ENCODE measurements around the gene ATG4B.
"Not testable (repeated sequence)": the region's sequence is repeated elsewhere in the genome, so short reads cannot be mapped to it uniquely, and the experiment has no call there.

The ATG4B gene

DNA sequence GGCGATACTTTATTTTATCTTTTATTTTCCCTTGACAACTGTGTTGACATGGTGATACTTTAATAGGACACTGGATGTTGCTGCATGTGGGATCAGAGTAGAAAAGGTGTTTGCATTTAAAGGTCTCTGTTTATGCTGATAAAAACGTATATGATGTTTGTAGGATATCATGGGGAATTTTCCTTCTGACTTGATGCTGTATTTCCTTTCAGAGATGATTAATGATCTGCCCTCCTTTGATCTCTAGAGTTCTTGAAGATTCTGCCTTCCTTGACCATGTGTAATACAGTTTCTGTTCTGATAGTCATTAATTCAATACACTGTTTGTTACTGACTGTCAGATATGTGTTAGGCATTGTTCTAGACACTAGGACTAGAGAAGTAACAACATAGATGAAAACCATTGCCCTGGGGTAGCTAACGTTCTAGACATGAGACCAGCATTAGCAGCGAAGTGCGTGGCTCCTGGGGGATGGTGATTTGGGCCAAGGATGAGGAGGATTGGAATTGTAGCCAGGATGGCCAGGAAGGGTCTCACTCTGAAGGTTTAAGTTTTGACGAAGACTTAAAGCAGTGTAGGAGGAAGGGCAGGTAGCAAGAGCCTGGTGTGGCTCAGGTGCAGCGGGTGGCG is 2.8 kb downstream of the ATG4B start:
- DNase-seq, result no peak

DNA sequence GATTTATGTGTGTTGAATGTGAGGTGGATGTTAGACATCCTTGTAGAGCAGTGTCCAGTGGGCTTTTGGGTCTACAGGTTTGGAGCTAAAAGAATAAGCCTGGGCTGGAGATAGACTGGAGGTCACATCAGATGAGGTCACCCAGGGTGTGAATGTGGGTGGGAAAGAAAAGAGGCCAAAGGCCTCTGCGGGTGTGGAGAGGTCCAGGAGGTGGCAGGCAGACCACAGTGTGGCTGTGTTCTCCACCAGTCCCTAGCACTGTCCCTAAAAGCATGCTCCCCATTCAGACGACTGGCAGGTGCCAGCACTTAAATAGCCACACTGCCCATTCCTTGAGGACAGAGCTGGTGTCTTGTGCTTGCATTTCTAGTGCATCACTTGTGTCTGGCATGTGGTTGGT is 4.1 kb downstream of the ATG4B start:
- no peak for DNase-seq

DNA sequence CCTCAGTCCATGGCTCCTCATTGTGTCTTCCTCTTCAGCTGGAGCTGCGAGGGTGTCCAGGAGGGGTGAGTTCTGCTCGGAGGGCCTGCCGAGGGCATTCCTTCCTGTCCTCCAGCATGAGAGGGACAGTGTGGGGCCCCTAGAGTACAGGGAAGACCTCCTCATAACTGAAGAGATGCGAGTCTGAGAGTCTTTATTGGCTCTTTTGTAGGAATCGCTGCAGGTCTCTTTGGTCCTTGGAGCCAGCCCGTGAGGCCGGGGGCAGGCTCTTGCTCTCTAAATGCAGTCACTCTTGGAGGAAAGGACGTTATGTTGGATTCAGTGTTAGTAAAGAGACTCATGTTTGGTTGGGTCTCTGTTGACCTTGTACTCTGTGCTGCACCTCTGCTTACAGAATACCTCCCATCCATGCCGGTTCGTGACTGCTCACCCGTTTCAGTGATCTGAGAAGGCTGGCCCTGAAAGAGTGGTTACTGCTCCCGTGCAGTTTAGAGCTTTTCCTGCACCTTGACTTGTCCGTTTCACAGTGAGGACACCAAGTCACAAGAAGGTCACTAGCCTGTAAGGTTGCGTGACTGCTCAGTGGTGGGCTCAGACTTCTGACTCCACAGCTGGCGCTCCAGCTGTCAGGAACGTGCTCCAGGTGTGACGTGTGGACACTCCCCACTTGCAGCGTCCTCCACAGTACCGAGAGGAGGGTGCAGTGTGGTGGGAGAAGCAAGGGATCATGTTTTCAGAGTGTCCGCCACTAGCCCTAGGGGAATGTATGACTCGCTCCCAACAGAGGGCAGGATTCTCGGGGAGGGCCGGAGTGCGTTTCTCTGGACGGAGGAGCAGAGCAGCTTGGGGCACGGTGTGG is 7.8 kb downstream of the ATG4B start:
- DNase-seq, result no peak

DNA sequence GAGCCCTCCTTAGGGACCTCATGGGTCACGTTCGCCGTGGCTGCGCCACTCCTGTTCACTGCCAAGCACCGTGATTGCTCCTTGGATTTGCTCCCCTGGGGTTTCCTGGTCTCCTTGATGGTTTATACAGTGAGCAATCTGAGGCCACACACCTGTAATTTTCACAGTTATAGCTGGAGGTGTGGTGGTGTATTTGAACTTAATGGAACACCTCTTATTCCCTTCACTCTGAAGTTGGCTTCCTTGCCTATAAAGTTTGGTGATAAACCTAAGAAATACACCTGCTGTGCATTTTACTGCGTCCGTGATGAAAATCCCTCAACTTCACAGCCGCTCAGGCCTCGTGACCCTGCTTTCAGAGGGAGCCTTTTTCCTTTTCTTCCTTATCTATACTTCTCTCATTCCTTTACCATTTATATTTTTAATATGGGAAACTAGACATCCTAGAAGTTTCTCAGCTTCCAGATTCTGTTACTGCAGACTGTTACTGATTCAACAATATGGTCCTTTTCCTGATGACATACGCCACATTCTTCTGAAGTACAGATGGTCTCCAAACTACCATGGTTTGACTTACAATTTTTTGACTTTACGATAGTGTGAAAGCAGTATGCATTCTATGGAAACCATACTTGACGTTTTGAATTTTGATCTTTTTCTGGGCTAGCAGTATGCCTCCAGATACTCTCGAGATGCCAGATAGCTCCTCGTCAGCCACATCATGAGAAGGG is 8.6 kb downstream of the ATG4B start:
- DNase-seq, result no peak

DNA sequence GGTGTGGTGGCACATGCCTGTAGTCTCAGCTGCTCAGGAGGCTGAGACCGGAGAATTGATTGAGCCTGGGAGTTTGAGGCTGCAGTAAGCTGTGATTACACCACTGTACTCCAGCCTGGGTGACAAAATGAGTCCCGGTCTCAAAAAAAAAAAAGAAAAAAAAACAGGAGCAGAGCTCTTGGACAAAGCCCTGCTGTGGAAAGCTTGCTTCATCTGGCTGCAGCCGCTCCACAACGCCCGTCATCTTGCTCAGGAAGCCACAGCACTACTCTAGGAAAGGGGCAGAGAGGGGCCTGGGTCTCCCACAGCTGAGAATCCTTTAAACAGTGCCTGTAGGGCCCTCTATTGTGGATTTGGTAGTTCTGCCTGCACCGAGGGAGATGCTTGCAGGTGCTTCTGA is 11.0 kb downstream of the ATG4B start:
- DNase-seq, result no peak

DNA sequence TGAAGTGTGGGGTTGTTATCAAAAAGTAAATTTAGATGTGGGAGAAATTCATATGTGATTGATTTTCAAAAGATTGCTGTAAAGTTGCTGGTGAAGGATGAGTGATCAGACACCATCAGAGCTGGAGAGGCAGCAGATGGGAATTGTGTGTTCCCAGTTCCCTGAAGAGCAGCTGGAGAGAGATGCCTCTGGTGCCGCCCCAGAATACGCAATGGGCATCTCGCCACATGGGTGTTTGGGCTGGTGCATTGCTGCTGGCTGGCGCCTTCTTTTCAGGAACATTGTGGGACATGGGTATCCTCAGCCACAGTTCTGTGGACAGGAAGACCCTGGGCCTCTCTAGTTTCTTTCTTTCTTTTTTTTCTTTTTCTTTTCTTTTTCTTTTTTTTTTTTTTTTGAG is 11.9 kb downstream of the ATG4B start:
- no peak for DNase-seq

DNA sequence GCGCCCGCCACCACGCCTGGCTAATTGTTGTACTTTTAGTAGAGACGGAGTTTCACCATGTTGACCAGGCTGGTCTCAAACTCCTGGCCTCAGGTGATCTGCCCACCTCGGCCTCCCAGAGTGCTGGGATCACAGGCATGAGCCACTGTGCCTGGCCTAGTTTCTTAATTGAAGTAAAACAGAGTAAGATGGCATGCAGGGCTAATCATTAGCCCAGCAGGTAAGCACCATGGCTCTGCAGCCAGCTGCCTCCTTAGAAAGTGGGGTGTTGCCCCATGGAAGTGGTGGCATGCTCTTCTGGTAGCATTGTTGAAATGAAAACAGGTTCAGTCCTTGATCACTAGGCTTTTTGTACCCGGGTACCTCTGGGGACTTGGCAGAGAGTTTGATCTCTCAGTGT is 12.4 kb downstream of the ATG4B start:
- DNase-seq, result no peak

DNA sequence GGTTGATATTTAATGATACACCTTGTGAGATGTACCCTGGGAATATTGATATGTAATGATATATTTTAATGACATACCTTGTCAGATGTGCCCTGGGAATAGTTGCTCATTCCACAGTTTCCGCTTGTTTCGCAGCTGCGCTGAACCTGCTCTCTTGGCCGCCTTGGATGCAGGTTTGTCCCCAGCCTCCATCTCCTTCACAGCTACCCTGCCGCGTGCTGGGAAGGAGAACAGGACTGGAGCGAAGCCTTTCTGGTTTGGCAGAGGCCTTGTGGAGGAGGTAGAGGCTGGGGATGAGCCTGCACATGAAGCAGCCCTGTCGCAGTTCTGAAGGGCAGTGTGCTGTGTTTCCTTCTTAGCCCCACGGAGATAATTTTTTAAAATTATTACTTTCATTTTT is 14.6 kb downstream of the ATG4B start:
- DNase-seq, result no peak

DNA sequence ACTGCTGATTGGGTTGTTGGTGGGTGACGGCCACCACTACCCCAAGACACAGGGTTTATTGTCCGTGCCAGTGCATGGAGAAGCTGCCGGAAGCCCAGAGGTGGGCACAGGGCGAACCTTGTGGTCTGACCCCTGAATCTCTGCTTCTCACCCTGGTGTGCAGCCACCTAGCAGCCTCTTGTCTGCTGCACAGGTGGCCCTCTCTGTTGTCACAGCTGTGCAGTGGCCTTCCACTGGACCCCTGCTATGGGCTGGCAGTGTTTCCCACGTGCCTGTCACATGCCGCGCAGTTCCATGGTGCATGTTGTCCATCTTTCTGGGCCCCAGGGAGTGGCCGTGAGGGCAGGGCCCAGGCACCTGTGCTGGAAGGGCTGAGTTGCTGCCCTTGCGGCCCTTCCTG is 15.2 kb downstream of the ATG4B start:
- DNase-seq, result no peak

DNA sequence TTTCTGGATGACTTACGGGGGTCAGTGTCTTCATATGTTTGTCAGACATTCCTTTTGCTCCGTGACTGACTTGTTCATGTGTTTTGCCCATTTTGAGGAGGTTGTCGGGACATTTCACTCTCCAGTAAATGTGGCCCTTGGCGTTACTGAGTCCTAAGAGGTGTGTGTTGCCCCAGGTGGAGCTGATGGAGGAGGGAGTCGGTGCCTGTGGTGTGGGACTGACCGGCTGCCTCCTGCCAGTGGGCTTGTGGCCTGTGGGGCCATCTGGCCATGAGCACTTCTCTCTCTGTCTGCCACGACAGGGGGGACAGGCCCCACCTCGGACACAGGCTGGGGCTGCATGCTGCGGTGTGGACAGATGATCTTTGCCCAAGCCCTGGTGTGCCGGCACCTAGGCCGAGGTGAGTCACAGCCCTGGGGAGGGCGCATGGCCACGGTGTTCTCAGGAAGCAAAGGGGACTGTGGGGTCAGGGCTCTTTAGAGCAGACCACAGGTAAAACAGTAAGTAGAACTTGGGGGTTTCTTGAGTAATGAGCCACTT is 15.8 kb downstream of the ATG4B start:
- no peak for DNase-seq

DNA sequence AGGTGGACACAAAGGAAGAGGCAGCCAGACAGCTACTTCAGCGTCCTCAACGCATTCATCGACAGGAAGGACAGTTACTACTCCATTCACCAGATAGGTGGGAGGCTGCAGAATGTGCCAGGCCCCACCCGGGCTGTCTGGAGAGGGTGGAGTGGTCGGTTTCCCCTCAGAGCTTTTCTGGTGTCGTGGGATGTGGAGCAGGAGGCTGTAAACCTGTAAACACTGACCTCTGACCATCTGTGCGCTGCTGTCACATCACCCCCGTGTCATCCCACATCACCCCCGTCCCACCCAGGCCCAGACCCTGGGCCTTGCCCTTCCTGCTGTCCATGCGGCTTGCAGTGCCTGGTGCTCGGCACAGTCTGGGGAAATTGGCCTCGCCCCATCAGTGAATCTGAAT is 17.1 kb downstream of the ATG4B start:
- no peak for DNase-seq

DNA sequence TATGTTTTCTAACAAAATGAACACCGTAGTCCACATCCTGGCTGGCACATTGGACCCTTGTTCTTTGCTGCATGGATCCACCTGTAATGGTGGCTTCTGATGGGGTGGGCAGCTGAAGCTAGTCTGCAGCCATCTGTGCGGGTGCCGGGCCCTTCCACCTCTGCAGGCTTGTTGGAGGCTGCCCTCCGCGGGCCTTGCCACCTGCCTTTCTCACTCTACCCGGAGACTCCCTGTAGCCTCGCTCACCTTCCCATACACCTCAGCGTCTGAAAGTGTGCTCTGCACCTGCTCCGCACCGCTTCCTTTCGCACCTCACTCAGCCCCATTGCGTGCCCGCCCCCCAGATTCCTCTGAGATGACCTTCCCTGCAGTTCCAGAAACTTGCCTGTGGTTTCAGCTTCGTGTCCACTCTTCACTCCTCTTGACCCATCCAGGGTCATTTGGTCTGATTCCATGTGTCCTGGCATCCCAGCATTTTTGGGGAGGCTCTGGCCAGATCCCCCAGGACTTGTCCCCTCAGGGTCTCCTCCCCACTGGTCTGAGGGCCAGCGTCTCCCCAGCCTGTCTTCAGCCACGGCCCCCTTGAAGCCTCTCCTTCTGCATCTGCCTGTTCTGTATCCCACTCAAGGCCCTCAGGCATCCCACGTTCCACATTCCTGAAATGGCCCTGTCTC is 18.2 kb downstream of the ATG4B start:
- no peak for DNase-seq

DNA sequence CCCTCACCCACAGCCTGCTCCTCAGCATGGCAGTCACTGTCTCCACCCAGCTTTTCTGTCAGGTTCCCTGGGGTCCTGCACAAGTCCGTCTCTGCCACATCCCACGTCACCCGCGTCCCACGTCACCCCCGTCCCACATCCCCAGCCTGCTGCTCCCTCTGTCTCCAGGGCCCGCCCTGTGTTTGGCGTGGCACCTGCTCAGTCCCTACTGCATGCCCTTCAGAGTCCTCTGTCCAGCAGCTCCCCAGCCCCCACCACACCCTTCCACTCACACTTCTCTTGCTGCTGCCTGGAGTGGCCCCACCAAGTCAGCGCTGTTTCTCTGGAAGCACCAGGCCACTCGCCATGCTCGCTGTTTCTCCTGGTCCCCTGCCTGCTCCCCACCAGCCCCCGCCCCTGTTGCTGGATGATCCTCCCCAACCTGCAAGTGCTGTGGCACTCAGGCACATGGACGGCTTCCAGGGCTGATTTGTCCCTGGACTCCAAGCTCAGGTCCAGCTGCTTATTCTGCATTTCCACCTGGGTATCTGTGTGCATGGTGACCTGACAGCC is 18.8 kb downstream of the ATG4B start:
- DNase-seq, result no peak

DNA sequence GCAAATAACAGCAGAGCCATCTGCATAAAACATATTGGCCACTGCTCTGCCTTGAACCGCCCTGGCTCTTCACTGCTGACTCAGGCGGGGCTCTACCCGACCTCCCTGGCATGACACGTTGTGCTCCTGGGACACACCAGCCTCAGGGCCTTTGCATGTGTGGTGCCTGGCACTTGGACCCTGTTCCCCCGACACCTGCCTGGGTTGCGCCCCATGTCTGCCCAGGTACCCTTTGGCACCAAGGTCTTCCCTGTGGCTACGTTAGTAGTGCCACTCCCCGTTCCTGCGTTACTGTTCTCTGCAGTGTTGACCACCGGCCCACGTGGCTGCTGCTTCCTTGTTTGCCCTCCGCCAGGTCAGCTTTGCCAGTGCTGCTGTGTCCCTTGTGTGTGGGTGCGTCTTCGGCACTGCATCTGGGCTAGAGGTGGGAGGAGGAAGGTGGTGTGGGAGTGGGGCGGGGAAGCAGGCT is 20.3 kb downstream of the ATG4B start:
- no peak for DNase-seq

DNA sequence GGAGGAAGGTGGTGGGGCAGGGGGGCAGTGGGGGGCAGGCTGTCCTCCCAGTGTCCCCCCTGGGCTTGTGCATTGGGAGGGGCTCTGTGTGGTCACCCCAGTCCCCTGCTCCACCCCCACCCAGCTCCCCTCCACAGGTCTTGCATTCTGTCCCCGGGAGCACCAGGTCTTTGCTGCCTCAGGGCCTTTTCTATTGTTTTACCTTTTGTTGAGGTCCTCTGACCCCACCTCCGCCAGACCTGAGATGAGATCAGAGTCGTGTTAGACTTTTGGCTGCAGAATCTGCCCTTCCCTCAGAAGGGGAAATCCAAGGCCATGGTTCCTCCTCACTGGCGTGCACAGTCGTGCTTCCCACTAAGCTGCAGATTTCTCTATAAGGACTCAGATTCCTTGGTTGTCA is 20.8 kb downstream of the ATG4B start:
- no peak for DNase-seq

DNA sequence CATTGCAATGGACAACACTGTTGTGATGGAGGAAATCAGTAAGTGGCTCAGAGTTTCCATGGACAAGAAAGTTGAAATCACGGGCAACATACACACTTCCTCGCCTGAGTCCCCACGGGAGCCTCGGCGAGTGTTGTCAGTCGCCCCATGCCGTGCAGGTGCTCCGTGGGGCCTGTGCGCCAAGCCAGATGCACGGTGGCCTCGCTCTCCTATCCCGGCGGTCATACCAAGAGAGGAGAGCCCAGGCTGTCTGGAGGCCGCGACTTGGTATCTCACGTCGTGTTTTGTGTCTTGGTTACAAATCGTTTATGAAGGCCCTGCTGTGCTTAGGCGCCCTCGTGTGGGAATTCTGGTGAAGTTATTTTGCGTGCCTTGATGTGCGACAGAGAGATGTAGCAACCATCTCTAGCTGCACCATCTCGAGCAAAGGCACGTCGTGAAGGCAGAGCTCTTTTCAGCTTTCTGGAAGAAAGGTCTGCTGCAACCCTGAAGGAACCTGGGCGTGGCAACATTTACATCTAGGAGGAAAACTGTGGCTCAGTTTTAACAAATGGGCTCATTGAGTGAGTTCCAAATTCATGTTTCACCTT is 21.8 kb downstream of the ATG4B start:
- DNase-seq, result no peak

DNA sequence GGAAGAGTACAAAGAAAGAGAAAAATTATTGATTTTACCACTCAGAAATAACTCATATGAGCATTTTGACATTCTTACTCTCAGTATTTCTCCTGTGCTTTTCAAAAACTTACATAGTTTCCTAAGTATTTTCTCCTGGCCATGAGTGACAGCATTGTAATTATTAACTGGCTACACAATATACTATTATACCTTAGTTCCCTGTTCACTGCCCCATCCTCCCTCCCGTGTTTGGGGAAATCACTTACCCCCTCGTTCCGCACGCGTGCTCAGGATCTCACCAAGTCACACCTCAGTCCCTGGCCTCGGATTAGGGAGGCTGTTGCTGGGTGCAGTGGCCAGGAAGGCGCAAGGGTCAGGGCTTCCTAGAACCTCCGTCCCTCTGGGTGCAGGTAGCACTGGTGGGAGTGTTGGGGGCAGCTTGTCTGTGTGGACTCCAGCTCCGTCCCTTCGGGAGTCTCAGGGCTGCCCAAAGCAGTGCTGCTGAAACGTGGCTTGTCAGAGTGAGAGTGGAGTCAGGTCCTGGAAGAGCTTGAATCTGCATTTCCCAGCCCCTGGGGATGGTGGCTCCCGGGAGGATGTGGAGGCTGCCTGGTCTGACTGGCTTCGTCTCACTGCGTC is 23.2 kb downstream of the ATG4B start:
- DNase-seq, result no peak

DNA sequence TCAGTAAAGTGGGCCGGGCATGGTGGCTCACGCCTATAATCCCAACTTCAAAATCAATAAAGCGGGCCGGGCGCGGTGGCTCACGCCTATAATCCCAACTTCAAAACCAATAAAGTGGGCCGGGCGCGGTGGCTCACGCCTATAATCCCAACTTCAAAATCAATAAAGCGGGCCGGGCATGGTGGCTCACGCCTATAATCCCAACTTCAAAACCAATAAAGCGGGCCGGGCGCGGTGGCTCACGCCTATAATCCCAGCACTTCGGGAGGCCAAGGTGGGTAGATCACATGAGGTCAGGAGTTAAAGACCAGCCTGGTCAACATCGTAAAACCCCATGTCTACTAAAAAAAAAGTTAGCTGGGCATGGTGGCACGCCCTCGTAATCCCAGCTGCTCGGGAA is 25.2 kb downstream of the ATG4B start:
- DNase-seq, result not testable (repeated sequence)

DNA sequence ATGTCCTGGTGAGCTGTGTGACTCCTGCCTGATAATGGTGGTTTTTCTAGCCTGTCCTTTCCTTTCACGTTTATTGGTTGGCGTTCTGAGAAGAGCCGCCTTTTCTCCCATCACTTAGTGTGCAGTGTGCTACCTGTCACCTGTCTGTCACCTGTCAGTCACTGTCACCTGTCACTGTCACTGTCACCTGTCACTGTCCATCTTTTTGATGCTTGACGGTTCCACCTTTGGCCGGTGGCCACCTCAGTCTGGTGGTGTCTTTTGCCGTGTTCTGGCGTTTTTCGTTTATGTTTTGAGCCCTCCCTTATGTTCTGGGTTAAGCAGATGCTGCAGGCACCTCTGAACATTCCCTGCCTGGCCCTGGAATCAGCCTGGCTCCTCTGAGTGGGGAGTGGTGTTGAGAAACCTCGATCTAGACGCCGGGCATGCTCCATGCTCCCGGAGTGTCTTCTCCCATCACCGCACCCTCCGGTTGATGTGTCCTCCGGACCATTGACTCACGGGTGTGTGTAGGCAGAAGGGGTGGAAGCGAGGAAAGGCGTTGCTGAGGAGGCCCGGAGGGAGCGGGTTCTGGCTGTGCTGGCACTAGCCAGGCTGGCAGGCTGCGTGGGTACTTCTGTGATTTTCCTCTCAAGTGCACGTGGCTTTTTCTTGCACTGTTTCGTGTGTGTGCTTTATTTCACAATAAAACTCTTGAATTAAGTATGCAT is 28.4 kb downstream of the ATG4B start:
- no peak for DNase-seq

DNA sequence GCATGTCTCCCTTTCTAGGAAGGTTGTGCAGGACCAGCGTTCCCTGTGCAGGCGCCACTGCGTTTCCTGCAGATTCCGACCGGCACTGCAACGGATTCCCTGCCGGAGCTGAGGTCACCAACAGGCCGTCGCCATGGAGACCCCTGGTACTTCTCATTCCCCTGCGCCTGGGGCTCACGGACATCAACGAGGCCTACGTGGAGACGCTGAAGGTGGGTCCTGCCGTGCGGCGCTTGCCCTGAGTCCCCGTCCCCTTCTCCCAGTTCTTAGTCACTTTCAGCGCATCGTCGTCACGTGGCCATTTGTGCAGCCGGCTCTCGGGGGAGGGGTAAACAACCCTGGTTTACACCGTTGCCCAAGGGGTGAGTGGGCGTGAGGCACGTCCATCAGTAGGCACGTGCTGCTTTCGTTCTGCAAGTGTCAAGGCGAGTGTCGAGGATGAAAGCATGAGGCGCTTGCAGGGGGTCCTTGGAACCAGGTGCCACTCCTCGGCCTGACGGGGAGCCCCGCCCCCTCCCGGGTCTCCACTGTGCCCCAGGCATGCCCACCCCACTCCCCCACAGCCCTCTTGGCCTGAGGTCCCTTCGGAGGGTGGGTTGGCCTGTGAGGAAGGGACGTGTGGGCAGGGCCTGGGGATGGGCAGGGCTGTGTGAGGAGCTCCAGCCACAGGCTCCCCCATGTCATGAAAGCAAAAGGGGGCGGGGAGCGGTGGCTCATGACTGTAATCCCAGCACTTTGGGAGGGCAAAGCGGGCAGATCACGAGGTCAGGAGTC is 29.3 kb downstream of the ATG4B start:
- DNase-seq, result no peak

Measured in activated effector memory CD4-positive, alpha-beta T cell treated with Interleukin-2 at 50 U/mL for 16 hours (primary cell).